Measurements from ENCODE around the gene THEM4. TPM values are rescaled to one million over a fixed set of nuclear protein-coding genes. Genes with fewer than 3 reads are reported as not detected.

THEM4 gene
- total RNA-seq, 4 donors from 2014 or later = 5.1 to 15.3 (median 7.0) TPM

- 90% methylated on average over 17 to 18 of the region's 18 CpGs for WGBS, 2 donors
- intact Hi-C loops (cut with DNase I; ENCODE audit: low total_unique reads) = no loop called here
- H3K4me3 ChIP-seq (ENCODE audit: low read depth, poor library complexity, severe bottlenecking) = no peak overlapping the region
- DNase-seq (ENCODE audit: low spot score in 2 of 2) = no peak
- TF ChIP-seq POLR2A (IDR thresholded peaks at IDR 0.05) (no peak), CTCF (IDR thresholded peaks at IDR 0.05) (no peak)
These were observed 40.3 kb upstream of the THEM4 start for GRCh38 chr1:151949371-151950193.

- 30 to 38% methylated on average over 1 of the region's 1 CpG for WGBS, 2 donors
- no peak for DNase-seq (ENCODE audit: low spot score in 2 of 2)
- TF ChIP-seq CTCF (IDR thresholded peaks at IDR 0.05) (no peak), POLR2A (IDR thresholded peaks at IDR 0.05) (no peak)
These were observed 39.2 kb upstream of the THEM4 start for GRCh38 chr1:151948506-151948905.

GRCh38 chr1:151947140-151947539, 37.8 kb upstream of the THEM4 start:
- DNase-seq (ENCODE audit: low spot score in 2 of 2) = no peak
- no peak overlapping the region for H3K4me3 ChIP-seq (ENCODE audit: low read depth, poor library complexity, severe bottlenecking)
- WGBS, 2 donors = 29 to 36% methylated on average over 2 of the region's 2 CpGs
- TF ChIP-seq POLR2A (IDR thresholded peaks at IDR 0.05) (no peak), CTCF (IDR thresholded peaks at IDR 0.05) (no peak)
- intact Hi-C loops (cut with DNase I; ENCODE audit: low total_unique reads) = no loop called here

More at GRCh38 chr1:151948506-151948905, 39.2 kb upstream of the THEM4 start:
- intact Hi-C loops (cut with DNase I; ENCODE audit: low total_unique reads) = no loop called here
- no peak overlapping the region for H3K4me3 ChIP-seq (ENCODE audit: low read depth, poor library complexity, severe bottlenecking)

GRCh38 chr1:151945725-151946722, 36.7 kb upstream of the THEM4 start:
- DNase-seq (ENCODE audit: low spot score in 2 of 2) = peak; percentile 98
- TF ChIP-seq CTCF (IDR thresholded peaks at IDR 0.05) (no peak), POLR2A (IDR thresholded peaks at IDR 0.05) (no peak)
- no peak overlapping the region for H3K4me3 ChIP-seq (ENCODE audit: low read depth, poor library complexity, severe bottlenecking)
- intact Hi-C loops (cut with DNase I; ENCODE audit: low total_unique reads) = no loop called here
- 14 to 15% methylated on average over 10 of the region's 10 CpGs for WGBS, 2 donors

- no peak for DNase-seq (ENCODE audit: low spot score in 2 of 2)
- WGBS, 2 donors = 39 to 43% methylated on average over 3 of the region's 3 CpGs
- H3K4me3 ChIP-seq (ENCODE audit: low read depth, poor library complexity, severe bottlenecking) = no peak overlapping the region
- TF ChIP-seq POLR2A (IDR thresholded peaks at IDR 0.05) = no peak
- no peak for TF ChIP-seq CTCF (IDR thresholded peaks at IDR 0.05)
- intact Hi-C loops (cut with DNase I; ENCODE audit: low total_unique reads) = no loop called here
These were observed 35.7 kb upstream of the THEM4 start for GRCh38 chr1:151944857-151945575.

Measured in lower leg skin (tissue), 4 donors.